Neural crest cell (in vitro differentiated cells): Measurements from ENCODE around the gene ALDH9A1. TPM values are rescaled to one million over a fixed set of nuclear protein-coding genes. Genes with fewer than 3 reads are reported as not detected.

Experiments
- DNase-seq: peaks from one replicate; pipeline ENCODE4 v3.0.0; 2021; ENCODE audit warnings: low read depth, mixed read lengths, low spot score
- H3K27ac Mint-ChIP-seq: one replicate; pipeline ENCODE4 v1.8.0; 2021; ENCODE audit warnings: mild to moderate bottlenecking, mixed read lengths; ENCODE audit not compliant: unreplicated experiment
- H3K27me3 Mint-ChIP-seq: 2 replicates; pipeline ENCODE4 v1.8.0; 2021; ENCODE audit warnings: low read depth, mild to moderate bottlenecking, mixed read lengths
- H3K36me3 Mint-ChIP-seq: 2 replicates; pipeline ENCODE4 v1.8.0; 2021; ENCODE audit warnings: low read depth, mild to moderate bottlenecking, mixed read lengths
- H3K4me1 Mint-ChIP-seq: 2 replicates; pipeline ENCODE4 v1.8.0; 2021; ENCODE audit warnings: mixed read lengths
- H3K4me3 Mint-ChIP-seq: one replicate; pipeline ENCODE4 v1.8.0; 2021; ENCODE audit warnings: mild to moderate bottlenecking, mixed read lengths
- H3K9me3 Mint-ChIP-seq: 2 replicates; pipeline ENCODE4 v1.8.0; 2021; ENCODE audit warnings: mixed read lengths
- total RNA-seq: library from RNA; stranded (reverse); gene quantifications from 2 replicates; pipeline ENCODE4 v1.2.1, GENCODE V29; 2021
- TF ChIP-seq, protein P1 (sequence below): fragments of 200-600 bp; sonication (generic); conservative IDR thresholded peaks from 2 replicates; pipeline ENCODE4 v1.5.0; 2021; ENCODE audit warnings: antibody characterized with exemption, mild to moderate bottlenecking

Gene ALDH9A1
- total RNA-seq, 1 donor from 2014 or later, result 43.3 TPM

- TF ChIP-seq, protein P1, sequence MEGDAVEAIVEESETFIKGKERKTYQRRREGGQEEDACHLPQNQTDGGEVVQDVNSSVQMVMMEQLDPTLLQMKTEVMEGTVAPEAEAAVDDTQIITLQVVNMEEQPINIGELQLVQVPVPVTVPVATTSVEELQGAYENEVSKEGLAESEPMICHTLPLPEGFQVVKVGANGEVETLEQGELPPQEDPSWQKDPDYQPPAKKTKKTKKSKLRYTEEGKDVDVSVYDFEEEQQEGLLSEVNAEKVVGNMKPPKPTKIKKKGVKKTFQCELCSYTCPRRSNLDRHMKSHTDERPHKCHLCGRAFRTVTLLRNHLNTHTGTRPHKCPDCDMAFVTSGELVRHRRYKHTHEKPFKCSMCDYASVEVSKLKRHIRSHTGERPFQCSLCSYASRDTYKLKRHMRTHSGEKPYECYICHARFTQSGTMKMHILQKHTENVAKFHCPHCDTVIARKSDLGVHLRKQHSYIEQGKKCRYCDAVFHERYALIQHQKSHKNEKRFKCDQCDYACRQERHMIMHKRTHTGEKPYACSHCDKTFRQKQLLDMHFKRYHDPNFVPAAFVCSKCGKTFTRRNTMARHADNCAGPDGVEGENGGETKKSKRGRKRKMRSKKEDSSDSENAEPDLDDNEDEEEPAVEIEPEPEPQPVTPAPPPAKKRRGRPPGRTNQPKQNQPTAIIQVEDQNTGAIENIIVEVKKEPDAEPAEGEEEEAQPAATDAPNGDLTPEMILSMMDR, result no peak
- peaks cover 5% of the 10 kb centered on the region for H3K36me3 Mint-ChIP-seq
- H3K27me3 Mint-ChIP-seq, result no peaks in the 10 kb centered on the region
- DNase-seq, result no peak
- no peaks in the 10 kb centered on the region for H3K4me1 Mint-ChIP-seq
- H3K9me3 Mint-ChIP-seq, result no peaks in the 10 kb centered on the region
- no peak overlapping the region for H3K4me3 Mint-ChIP-seq
- H3K27ac Mint-ChIP-seq, result no peak overlapping the region
Measured at GRCh38 chr1:165648919-165649572, 49.3 kb downstream of the ALDH9A1 start.

- TF ChIP-seq, protein P1, result no peak
- no peak for DNase-seq
- no peak overlapping the region for H3K4me3 Mint-ChIP-seq
- no peaks in the 10 kb centered on the region for H3K9me3 Mint-ChIP-seq
- H3K36me3 Mint-ChIP-seq, result peaks cover 2% of the 10 kb centered on the region
- H3K27ac Mint-ChIP-seq, result peak overlapping the region; percentile 99
- H3K4me1 Mint-ChIP-seq, result no peaks in the 10 kb centered on the region
- H3K27me3 Mint-ChIP-seq, result no peaks in the 10 kb centered on the region
Measured at GRCh38 chr1:165647970-165648369, 50.4 kb downstream of the ALDH9A1 start.

- no peaks in the 10 kb centered on the region for H3K27me3 Mint-ChIP-seq
- H3K36me3 Mint-ChIP-seq, result peaks cover 2% of the 10 kb centered on the region
- no peak overlapping the region for H3K27ac Mint-ChIP-seq
- TF ChIP-seq, protein P1, result no peak
- no peaks in the 10 kb centered on the region for H3K9me3 Mint-ChIP-seq
- no peaks in the 10 kb centered on the region for H3K4me1 Mint-ChIP-seq
- DNase-seq, result no peak
- H3K4me3 Mint-ChIP-seq, result no peak overlapping the region
Measured at GRCh38 chr1:165647517-165647916, 50.8 kb downstream of the ALDH9A1 start.

DNA sequence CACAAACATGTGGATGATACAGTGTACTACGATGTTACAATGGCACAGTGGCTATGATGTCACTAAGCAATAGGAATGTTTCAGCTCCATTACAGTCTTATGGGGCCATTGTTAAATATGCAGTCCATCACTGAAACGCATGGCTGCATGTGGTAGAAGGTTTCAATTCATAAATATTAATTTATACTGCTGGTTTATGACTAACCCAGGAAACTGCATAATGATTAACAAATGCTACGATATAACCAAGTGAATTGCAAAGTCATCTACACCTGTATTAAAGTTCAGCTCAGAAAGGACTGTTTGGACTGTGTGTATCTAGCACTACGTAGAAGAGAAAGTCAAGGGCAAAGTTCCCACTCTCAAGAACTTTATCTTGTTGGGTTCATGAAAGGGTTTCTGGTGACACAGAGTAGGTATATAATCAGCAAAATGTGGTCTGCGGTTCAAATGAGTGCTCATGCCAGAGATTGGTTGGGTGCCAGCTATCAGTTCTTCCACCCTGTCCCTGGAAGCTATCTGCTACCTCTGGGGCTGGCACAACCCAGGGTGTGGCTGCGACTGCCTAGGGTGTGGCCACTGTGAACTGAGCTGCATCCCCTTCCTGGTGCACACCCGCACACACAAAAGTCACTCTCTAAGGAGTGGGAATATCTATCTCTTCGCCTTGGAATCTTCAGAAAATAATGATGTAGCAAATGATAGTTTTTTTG, 52.6 kb downstream of the ALDH9A1 start:
- Mint-ChIP-seq H3K9me3 (no peaks in the 10 kb centered on the region), H3K4me3 (no peak overlapping the region), H3K27ac (no peak overlapping the region), H3K27me3 (no peaks in the 10 kb centered on the region), H3K36me3 (peaks cover 2% of the 10 kb centered on the region), H3K4me1 (peaks cover 5% of the 10 kb centered on the region)
- TF ChIP-seq, protein P1, result no peak
- DNase-seq, result no peak

DNA sequence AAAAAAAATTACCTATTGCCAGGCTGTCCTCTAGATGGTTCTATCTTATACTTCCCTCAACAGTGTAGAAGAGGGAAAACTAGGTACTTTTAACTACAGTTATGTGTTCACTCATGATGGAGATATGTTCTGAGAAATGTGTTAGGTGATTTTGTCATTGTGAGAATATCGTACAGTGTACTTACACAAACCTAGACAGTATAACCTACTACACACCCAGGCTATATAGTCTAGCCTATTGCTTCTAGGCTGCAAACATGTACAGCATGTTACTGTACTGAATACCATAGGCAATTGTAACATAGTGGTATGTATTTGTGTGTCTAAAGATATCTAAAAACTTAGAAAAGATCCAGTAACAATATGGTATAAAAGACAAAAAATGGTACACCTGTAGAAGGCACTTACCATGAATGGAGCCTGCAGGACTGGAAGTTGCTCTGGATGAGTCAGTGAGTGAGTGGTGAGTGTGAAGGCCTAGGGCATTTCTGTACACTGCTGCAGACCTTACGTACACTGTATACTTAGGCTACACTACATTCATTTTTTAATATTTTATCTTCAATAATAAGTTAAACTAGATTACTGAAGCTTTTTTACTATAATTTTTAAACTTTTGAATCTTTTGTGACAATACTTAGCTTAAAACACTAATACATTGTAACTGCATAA, 54.2 kb downstream of the ALDH9A1 start:
- no peaks in the 10 kb centered on the region for H3K9me3 Mint-ChIP-seq
- H3K36me3 Mint-ChIP-seq, result no peaks in the 10 kb centered on the region
- DNase-seq, result no peak
- H3K27ac Mint-ChIP-seq, result no peak overlapping the region
- H3K4me3 Mint-ChIP-seq, result no peak overlapping the region
- no peaks in the 10 kb centered on the region for H3K27me3 Mint-ChIP-seq
- H3K4me1 Mint-ChIP-seq, result peaks cover 5% of the 10 kb centered on the region
- TF ChIP-seq, protein P1, result no peak
